VCaP (cell line): ENCODE results near the gene IRAK2.

Experiments
- H3K27ac ChIP-seq: fragments of 450-650 bp; 2 replicates; pipeline ENCODE4 v1.5.1; 2017
- CTCF ChIP-seq: fragments of 450-650 bp; conservative IDR thresholded peaks from 2 replicates; pipeline ENCODE4 v1.5.1; 2017; ENCODE audit warnings: mild to moderate bottlenecking, moderate library complexity

The IRAK2 gene

GRCh38 chr3:10233988-10234387 is 69.3 kb downstream of the IRAK2 start:
- H3K27ac ChIP-seq: no peak overlapping the region
- no peak for TF ChIP-seq CTCF

DNA sequence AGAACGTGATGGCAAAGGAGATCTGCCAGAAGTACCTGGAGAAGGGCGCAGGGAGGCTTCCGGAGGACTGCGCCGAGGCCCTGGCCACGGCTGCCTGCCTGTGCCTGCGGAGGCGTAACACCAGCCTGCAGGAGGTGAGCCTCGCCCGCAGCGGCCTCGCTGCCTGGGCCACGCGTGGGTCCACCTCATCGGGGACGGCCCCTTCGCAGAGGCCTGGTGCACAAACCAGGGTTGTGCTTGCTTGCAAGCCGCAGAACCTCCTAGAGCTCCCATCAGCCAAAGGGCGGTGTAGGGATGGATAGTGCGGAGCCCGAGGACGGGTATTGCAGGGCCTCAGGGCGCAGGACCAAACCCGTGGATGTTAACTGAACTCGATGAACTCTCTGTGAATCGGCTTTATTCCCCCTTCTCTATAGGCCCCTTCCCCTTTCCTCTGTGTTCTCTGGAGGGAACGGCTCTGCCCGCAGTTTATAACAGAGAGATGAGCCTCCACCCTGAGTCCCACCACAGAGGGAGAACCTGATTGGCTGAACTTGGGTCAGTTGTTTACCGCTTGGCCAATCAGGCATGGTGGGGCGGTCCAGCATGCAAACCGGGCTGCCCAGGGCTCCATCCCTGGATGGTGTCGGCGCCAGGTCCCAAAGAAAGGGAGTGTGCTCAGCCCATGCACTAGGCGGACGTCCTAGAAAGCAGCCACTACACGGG is 70.0 kb downstream of the IRAK2 start:
- no peak for TF ChIP-seq CTCF
- no peak overlapping the region for H3K27ac ChIP-seq

GRCh38 chr3:10235551-10235950 is 70.8 kb downstream of the IRAK2 start:
- no peak overlapping the region for H3K27ac ChIP-seq
- no peak for TF ChIP-seq CTCF

DNA sequence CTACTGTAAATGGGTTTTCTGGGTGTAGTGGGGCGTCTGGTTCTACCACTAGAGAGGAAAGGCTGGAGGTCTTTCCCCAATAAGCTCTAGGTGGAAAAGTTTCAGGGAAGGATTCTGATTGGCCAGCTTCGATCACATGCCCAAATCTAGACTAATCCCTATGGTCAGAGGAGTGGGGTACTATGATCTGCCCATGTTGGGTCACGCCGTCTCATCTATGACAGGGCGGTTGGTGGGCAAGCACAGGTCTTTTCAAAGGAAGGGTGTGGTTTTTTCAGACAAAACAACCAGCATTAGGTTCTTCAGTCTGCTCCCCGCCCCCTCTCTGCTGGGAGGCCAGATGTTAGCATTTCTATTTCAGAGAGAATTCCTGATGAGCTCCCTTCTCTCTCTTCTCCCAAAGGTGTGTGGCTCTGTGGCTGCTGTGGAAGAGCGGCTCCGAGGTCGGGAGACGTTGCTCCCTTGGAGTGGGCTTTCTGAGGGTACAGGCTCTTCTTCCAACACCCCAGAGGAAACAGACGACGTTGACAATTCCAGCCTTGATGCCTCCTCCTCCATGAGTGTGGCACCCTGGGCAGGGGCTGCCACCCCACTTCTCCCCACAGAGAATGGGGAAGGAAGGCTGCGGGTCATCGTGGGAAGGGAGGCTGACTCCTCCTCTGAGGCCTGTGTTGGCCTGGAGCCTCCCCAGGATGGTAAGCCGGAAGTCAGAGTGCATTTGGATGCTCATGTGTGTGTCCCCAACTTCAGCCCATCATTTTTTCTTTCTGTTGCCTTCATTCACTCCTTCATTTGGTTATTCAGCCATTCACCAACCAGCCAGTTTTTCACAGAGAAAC is 73.8 kb downstream of the IRAK2 start:
- H3K27ac ChIP-seq: no peak overlapping the region
- no peak for TF ChIP-seq CTCF

DNA sequence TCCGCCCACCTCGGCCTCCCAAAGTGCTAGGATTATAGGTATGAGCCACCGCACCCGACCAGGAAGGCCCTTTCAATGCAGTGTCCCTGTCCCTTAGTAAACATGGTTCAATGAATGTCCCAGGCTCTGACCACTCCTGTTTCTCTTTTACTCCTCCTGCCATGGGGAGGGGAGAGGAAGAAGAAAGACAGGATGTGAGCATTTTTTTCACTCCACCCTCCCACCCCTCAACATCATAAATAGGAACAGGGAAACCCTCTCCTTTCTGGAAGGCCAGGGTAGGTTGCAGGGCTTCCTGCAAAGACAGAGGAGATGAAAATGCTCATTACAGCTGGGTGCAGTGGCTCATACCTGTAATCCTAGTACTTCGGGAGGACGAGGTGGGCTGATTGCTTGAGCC is 76.1 kb downstream of the IRAK2 start:
- TF ChIP-seq CTCF: no peak
- H3K27ac ChIP-seq: no peak overlapping the region

DNA sequence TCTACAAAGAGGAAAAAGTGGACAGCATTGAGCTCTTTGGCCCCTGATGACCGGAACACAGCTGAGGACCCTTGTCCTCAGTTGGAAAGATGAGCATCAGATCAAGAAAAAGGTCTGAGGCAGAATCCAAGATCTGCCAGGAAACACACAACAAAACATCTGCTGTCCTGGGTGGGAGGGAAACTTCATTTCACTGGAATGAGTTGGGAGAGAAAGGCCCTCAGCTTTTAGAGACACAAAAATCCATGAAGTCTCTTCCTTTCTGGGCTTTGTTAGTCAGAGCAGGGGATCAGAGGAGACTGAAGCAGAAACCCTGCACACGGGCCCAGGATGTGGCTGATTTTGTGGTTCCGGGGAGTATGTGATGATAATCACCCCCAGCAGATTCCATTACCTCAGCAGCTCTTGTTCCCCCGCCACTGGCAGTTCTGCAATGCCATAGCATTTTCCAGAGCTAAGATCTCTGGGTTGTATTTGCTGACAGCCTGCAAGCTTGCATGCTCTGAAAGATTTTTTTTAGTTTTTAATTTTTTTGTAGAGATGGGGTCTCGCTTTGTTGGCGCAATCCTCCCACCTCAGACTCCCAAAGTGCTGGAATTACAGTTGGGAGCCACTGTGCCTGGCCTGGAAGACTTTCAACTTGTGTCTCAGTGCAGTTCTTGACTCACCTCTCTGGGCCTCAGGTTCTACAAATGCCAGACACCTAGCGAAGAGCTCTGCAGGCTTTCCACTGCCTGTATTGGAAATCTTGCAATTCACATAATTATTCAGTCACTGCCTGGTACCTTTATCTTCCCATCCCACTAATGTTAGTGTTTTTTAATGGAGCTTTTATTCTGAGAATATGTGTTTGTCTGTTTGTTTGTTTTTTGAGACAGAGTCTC is 77.7 kb downstream of the IRAK2 start:
- H3K27ac ChIP-seq: no peak overlapping the region
- TF ChIP-seq CTCF: no peak

DNA sequence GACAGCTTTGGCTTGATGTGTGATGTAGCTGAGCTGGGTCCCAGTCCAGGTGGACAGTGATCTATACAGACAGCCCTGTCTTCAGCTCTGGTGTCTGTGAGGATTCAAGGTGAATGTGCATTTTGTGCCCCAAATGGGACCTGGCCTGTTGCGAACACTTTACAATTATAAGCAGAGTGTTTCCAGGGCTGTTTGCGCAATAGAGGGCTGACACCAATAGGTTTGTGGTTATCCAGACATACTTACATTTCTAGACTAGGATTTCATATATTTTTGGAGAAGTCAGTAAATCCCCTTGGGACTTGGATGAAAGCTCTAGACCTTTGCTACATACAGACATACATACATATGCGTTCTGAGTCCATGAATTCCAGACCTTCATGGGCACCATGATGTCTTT is 79.3 kb downstream of the IRAK2 start:
- no peak overlapping the region for H3K27ac ChIP-seq
- TF ChIP-seq CTCF: no peak
